NB4 (cell line): ENCODE results near the gene ANKS4B.

Source experiments
- CTCF ChIP-seq: IDR thresholded peaks from one replicate; pipeline ENCODE4 v1.5.1; 2012; ENCODE audit warnings: low read depth, low read length
- MAX ChIP-seq: IDR thresholded peaks from 2 replicates; pipeline ENCODE4 v1.6.1; 2011; ENCODE audit warnings: low read depth, low read length

GRCh38 chr16:21211486-21211885 lies 22.0 kb upstream of the ANKS4B start, which contains the start of gene ZP2:
- TF ChIP-seq CTCF (no peak), MAX (no peak)
